Activated naive CD8-positive, alpha-beta T cell (primary cell): ENCODE results near the gene EHBP1.
A peak's percentile ranks its signal among the peaks of the same experiment; 100 is the strongest.

ENCODE experiments used
- H3K27ac Mint-ChIP-seq: one replicate; pipeline ENCODE4 v1.8.0; 2021; ENCODE audit warnings: mixed read lengths
- H3K27me3 Mint-ChIP-seq: one replicate; pipeline ENCODE4 v1.8.0; 2021; ENCODE audit warnings: mixed read lengths
- H3K36me3 Mint-ChIP-seq: one replicate; pipeline ENCODE4 v1.8.0; 2021; ENCODE audit warnings: mixed read lengths
- H3K4me1 Mint-ChIP-seq: one replicate; pipeline ENCODE4 v1.8.0; 2021; ENCODE audit warnings: low read depth, mixed read lengths
- H3K4me3 Mint-ChIP-seq: one replicate; pipeline ENCODE4 v1.8.0; 2021; ENCODE audit warnings: mild to moderate bottlenecking, mixed read lengths
- H3K9me3 Mint-ChIP-seq: one replicate; pipeline ENCODE4 v1.8.0; 2021; ENCODE audit warnings: low read depth, mixed read lengths

The EHBP1 gene

GRCh38 chr2:63046552-63046951 lies 341.0 kb downstream of the EHBP1 start:
- H3K36me3 Mint-ChIP-seq: peaks cover 23% of the 10 kb centered on the region
- H3K9me3 Mint-ChIP-seq: no peaks in the 10 kb centered on the region
- peak overlapping the region; percentile 68 for H3K4me3 Mint-ChIP-seq
- peaks cover 30% of the 10 kb centered on the region for H3K4me1 Mint-ChIP-seq
- peaks cover 35% of the 10 kb centered on the region for H3K27me3 Mint-ChIP-seq
- H3K27ac Mint-ChIP-seq: no peak overlapping the region

- Mint-ChIP-seq H3K4me3 (peak overlapping the region; percentile 68), H3K9me3 (no peaks in the 10 kb centered on the region), H3K27me3 (peaks cover 35% of the 10 kb centered on the region), H3K36me3 (peaks cover 20% of the 10 kb centered on the region), H3K4me1 (peaks cover 31% of the 10 kb centered on the region), H3K27ac (no peak overlapping the region)
Observed at GRCh38 chr2:63046961-63047320, 341.4 kb downstream of the EHBP1 start.

GRCh38 chr2:63047321-63048279 lies 342.1 kb downstream of the EHBP1 start:
- Mint-ChIP-seq H3K4me1 (peaks cover 37% of the 10 kb centered on the region), H3K36me3 (peaks cover 20% of the 10 kb centered on the region), H3K9me3 (no peaks in the 10 kb centered on the region), H3K27me3 (peaks cover 40% of the 10 kb centered on the region), H3K4me3 (peak overlapping the region; percentile 68), H3K27ac (no peak overlapping the region)

GRCh38 chr2:63048367-63049171 lies 343.1 kb downstream of the EHBP1 start:
- Mint-ChIP-seq H3K4me3 (peak overlapping the region; percentile 63), H3K27ac (no peak overlapping the region), H3K9me3 (no peaks in the 10 kb centered on the region), H3K4me1 (peaks cover 45% of the 10 kb centered on the region), H3K27me3 (peaks cover 38% of the 10 kb centered on the region), H3K36me3 (peaks cover 18% of the 10 kb centered on the region)

GRCh38 chr2:63049211-63049969 lies 343.9 kb downstream of the EHBP1 start:
- Mint-ChIP-seq H3K4me3 (peak overlapping the region; percentile 90), H3K36me3 (peaks cover 13% of the 10 kb centered on the region), H3K27ac (peak overlapping the region; percentile 5), H3K4me1 (peaks cover 51% of the 10 kb centered on the region), H3K27me3 (peaks cover 39% of the 10 kb centered on the region), H3K9me3 (no peaks in the 10 kb centered on the region)

- peaks cover 44% of the 10 kb centered on the region for H3K27me3 Mint-ChIP-seq
- H3K4me3 Mint-ChIP-seq: peak overlapping the region; percentile 90
- peak overlapping the region; percentile 5 for H3K27ac Mint-ChIP-seq
- H3K4me1 Mint-ChIP-seq: peaks cover 56% of the 10 kb centered on the region
- no peaks in the 10 kb centered on the region for H3K9me3 Mint-ChIP-seq
- H3K36me3 Mint-ChIP-seq: peaks cover 10% of the 10 kb centered on the region
Observed at GRCh38 chr2:63049970-63050333, 344.4 kb downstream of the EHBP1 start.

GRCh38 chr2:63050334-63051041 lies 345.0 kb downstream of the EHBP1 start, which contains the start of gene OTX1:
Gene OTX1 (plus strand): TSS chr2:63050830. CDS start chr2:63052991, 2,161 bp downstream.
- Mint-ChIP-seq H3K27ac (peak within 1 kb of the TSS; percentile 5), H3K27me3 (peaks cover 41% of the 10 kb centered on the region), H3K9me3 (no peaks in the 10 kb centered on the region), H3K4me1 (peaks cover 60% of the 10 kb centered on the region), H3K36me3 (peaks cover 4% of the 10 kb centered on the region), H3K4me3 (peak within 1 kb of the TSS; percentile 90)

- Mint-ChIP-seq H3K36me3 (no peaks in the 10 kb centered on the region), H3K27ac (no peak overlapping the region), H3K4me1 (peaks cover 67% of the 10 kb centered on the region), H3K4me3 (peak overlapping the region; percentile 78), H3K27me3 (peaks cover 40% of the 10 kb centered on the region), H3K9me3 (no peaks in the 10 kb centered on the region)
Observed at GRCh38 chr2:63051042-63051794, 345.7 kb downstream of the EHBP1 start.

GRCh38 chr2:63051795-63052333 lies 346.4 kb downstream of the EHBP1 start:
- Mint-ChIP-seq H3K9me3 (no peaks in the 10 kb centered on the region), H3K27me3 (peaks cover 38% of the 10 kb centered on the region), H3K27ac (no peak overlapping the region), H3K4me3 (peak overlapping the region; percentile 64), H3K36me3 (no peaks in the 10 kb centered on the region), H3K4me1 (peaks cover 68% of the 10 kb centered on the region)

- H3K4me1 Mint-ChIP-seq: peaks cover 68% of the 10 kb centered on the region
- H3K4me3 Mint-ChIP-seq: peak overlapping the region; percentile 64
- peaks cover 39% of the 10 kb centered on the region for H3K27me3 Mint-ChIP-seq
Observed at GRCh38 chr2:63052411-63053080, 347.0 kb downstream of the EHBP1 start.

GRCh38 chr2:63053081-63053888 lies 347.8 kb downstream of the EHBP1 start:
- H3K4me1 Mint-ChIP-seq: peaks cover 72% of the 10 kb centered on the region
- peak overlapping the region; percentile 75 for H3K4me3 Mint-ChIP-seq
- H3K9me3 Mint-ChIP-seq: no peaks in the 10 kb centered on the region
- H3K27ac Mint-ChIP-seq: no peak overlapping the region
- no peaks in the 10 kb centered on the region for H3K36me3 Mint-ChIP-seq
- H3K27me3 Mint-ChIP-seq: peaks cover 45% of the 10 kb centered on the region

More at GRCh38 chr2:63052411-63053080, 347.0 kb downstream of the EHBP1 start:
- H3K9me3 Mint-ChIP-seq: no peaks in the 10 kb centered on the region
- H3K27ac Mint-ChIP-seq: no peak overlapping the region
- H3K36me3 Mint-ChIP-seq: no peaks in the 10 kb centered on the region

GRCh38 chr2:63053889-63054602 lies 348.5 kb downstream of the EHBP1 start:
- Mint-ChIP-seq H3K27ac (no peak overlapping the region), H3K36me3 (no peaks in the 10 kb centered on the region), H3K27me3 (peaks cover 45% of the 10 kb centered on the region), H3K4me1 (peaks cover 71% of the 10 kb centered on the region), H3K4me3 (peak overlapping the region; percentile 75), H3K9me3 (no peaks in the 10 kb centered on the region)
